ENCODE measurements around the gene ARID1A.

ARID1A gene

DNA sequence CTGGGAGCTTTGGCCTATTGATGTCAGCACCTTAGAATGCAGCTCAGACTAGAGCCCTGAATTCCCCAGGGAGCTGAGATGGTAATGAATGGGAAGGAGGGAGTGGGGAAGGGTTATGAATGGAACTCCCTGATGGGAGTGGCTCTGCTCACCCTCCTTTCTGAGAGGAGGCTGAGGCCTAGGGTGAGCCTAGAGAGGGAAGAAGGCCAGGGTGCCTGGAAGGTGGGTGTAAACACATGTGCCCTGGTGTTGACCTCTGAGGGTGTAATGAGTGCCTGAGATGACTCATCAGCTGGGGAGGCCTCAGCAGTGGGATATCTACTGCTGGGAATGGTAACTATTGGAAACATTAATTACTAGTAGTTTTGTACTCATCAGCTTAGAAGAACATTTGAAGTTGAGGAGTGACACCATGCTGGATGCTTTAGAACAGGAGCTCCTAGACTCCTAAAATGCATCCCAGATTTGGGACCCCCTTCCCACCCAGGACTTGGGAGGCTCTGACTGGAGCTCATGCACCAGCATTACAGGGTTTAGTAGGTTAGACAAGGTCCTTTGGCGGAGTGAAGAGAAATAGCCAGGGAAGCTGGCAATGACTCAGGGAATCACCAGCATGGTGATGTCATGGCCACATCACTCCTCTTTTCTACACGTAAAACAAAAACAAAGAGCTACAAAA lies 76.0 kb downstream of the ARID1A start:
- Histone ChIP-seq H3K4me3 (no peak overlapping the region), H3K36me3 (replicated peaks) (peaks cover 97% of the 10 kb centered on the region)
- DNase-seq (ENCODE audit: low spot score in 2 of 2) = peak; percentile 26 to 63

GRCh38 chr1:26772687-26773086 lies 76.9 kb downstream of the ARID1A start:
- Histone ChIP-seq H3K36me3 (replicated peaks) (peaks cover 97% of the 10 kb centered on the region), H3K4me1 (no peaks in the 10 kb centered on the region; the same call in 1 of the 2 replicates), H3K27me3 (ENCODE audit: low read depth) (no peaks in the 10 kb centered on the region), H3K4me3 (no peak overlapping the region), H3K9me3 (no peaks in the 10 kb centered on the region)
- DNase-seq (ENCODE audit: low spot score in 2 of 2) = no peak
- in situ Hi-C loops (cut with MboI; ENCODE audit: low sequenced_read_pairs) = no loop called here

More for the DNA sequence above, 76.0 kb downstream of the ARID1A start:
- Histone ChIP-seq H3K27me3 (ENCODE audit: low read depth) (no peaks in the 10 kb centered on the region), H3K9me3 (no peaks in the 10 kb centered on the region), H3K4me1 (no peaks in the 10 kb centered on the region; the same call in 1 of the 2 replicates)
- in situ Hi-C loops (cut with MboI; ENCODE audit: low sequenced_read_pairs) = no loop called here

GRCh38 chr1:26774462-26774861 lies 78.6 kb downstream of the ARID1A start:
- H3K27me3 ChIP-seq (ENCODE audit: low read depth) = no peaks in the 10 kb centered on the region
- no peak overlapping the region for H3K4me3 ChIP-seq
- in situ Hi-C loops (cut with MboI; ENCODE audit: low sequenced_read_pairs) = no loop called here
- no peak for DNase-seq (ENCODE audit: low spot score in 2 of 2)
- no peaks in the 10 kb centered on the region for H3K4me1 ChIP-seq
- peaks cover 95% of the 10 kb centered on the region for H3K36me3 ChIP-seq (replicated peaks)
- no peaks in the 10 kb centered on the region for H3K9me3 ChIP-seq

- H3K36me3 ChIP-seq (replicated peaks) = peaks cover 95% of the 10 kb centered on the region
- in situ Hi-C loops (cut with MboI; ENCODE audit: low sequenced_read_pairs) = no loop called here
- no peaks in the 10 kb centered on the region for H3K27me3 ChIP-seq (ENCODE audit: low read depth)
- no peak for DNase-seq (ENCODE audit: low spot score in 2 of 2)
- no peak overlapping the region for H3K4me3 ChIP-seq
- no peaks in the 10 kb centered on the region for H3K9me3 ChIP-seq
- no peaks in the 10 kb centered on the region for H3K4me1 ChIP-seq
These were observed 79.9 kb downstream of the ARID1A start for GRCh38 chr1:26775666-26776065.

GRCh38 chr1:26779098-26779668 lies 83.4 kb downstream of the ARID1A start:
- peaks cover 85% of the 10 kb centered on the region for H3K36me3 ChIP-seq (replicated peaks)
- no peak overlapping the region for H3K4me3 ChIP-seq
- H3K9me3 ChIP-seq = no peaks in the 10 kb centered on the region
- peaks cover 8% of the 10 kb centered on the region for H3K4me1 ChIP-seq
- H3K27me3 ChIP-seq (ENCODE audit: low read depth) = no peaks in the 10 kb centered on the region
- DNase-seq (ENCODE audit: low spot score in 2 of 2) = no peak
- in situ Hi-C loops (cut with MboI; ENCODE audit: low sequenced_read_pairs) = no loop called here

GRCh38 chr1:26780344-26780957 lies 84.6 kb downstream of the ARID1A start:
- Histone ChIP-seq H3K4me1 (peaks cover 11% of the 10 kb centered on the region), H3K36me3 (replicated peaks) (peaks cover 73% of the 10 kb centered on the region), H3K9me3 (no peaks in the 10 kb centered on the region), H3K4me3 (no peak overlapping the region), H3K27me3 (ENCODE audit: low read depth) (no peaks in the 10 kb centered on the region)
- in situ Hi-C loops (cut with MboI; ENCODE audit: low sequenced_read_pairs) = no loop called here
- no peak for DNase-seq (ENCODE audit: low spot score in 2 of 2)

DNA sequence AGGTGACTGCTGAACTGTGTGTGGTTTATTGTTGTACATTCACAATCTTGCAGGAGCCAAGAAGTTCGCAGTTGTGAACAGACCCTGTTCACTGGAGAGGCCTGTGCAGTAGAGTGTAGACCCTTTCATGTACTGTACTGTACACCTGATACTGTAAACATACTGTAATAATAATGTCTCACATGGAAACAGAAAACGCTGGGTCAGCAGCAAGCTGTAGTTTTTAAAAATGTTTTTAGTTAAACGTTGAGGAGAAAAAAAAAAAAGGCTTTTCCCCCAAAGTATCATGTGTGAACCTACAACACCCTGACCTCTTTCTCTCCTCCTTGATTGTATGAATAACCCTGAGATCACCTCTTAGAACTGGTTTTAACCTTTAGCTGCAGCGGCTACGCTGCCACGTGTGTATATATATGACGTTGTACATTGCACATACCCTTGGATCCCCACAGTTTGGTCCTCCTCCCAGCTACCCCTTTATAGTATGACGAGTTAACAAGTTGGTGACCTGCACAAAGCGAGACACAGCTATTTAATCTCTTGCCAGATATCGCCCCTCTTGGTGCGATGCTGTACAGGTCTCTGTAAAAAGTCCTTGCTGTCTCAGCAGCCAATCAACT lies 85.5 kb downstream of the ARID1A start:
- peaks cover 18% of the 10 kb centered on the region for H3K4me1 ChIP-seq
- H3K36me3 ChIP-seq (replicated peaks) = peaks cover 67% of the 10 kb centered on the region

DNA sequence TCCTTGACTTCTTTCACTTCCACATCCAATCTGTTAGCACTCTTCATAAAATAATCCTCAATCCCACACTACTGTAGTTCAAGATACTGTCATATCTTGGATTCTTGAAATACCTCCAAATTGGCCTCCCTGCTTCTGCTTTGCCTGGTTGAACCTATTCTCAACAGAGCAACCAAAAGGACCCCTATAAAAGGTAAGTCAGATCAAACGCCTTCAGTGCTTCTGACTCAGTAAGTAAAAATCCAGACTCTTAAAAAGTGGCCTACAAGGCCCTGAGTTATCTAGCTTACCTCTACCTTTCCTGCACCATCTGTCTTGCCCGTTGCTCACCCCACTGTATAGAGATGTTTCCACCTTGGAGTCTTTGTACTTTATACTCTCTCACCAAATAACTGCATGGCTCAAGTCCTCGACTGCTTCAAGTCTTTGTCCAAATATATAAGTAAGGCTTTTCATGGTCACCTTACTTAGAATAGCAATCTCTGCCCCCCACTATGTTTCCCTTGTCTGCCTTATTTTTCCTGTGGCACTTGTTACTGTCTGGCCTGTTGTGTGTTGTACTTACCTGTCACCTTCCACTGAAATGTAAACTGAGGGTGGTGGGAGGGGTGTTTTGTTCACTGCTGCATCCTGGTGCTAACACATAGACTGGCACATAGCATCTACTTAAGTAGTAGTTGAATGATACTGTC lies 86.9 kb downstream of the ARID1A start:
- in situ Hi-C loops (cut with MboI; ENCODE audit: low sequenced_read_pairs) = no loop called here

More for the DNA sequence above, 85.5 kb downstream of the ARID1A start:
- H3K4me3 ChIP-seq = no peak overlapping the region
- no peaks in the 10 kb centered on the region for H3K27me3 ChIP-seq (ENCODE audit: low read depth)
- in situ Hi-C loops (cut with MboI; ENCODE audit: low sequenced_read_pairs) = no loop called here
- H3K9me3 ChIP-seq = no peaks in the 10 kb centered on the region
- DNase-seq (ENCODE audit: low spot score in 2 of 2) = no peak

DNA sequence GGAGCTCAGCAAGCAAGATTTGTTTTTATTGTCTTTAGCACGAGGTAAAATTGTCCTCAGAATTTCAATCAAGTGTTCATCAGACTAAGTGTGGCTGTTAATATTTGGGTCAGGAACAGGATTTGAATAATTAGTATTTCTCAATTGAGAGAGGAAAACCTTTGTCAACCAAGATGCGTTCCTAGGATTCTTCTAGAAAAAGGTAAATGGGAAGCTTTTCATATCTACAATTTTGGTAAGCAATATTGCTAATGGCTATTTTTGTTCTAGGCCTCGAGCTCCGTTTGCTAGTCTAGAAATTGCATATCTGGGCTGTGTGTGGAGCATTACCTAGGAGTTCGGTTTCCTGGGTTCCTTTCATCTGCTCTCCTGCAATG lies 87.8 kb downstream of the ARID1A start:
- no peak for DNase-seq (ENCODE audit: low spot score in 2 of 2)
- Histone ChIP-seq H3K9me3 (no peaks in the 10 kb centered on the region), H3K27me3 (ENCODE audit: low read depth) (no peaks in the 10 kb centered on the region), H3K36me3 (replicated peaks) (peaks cover 45% of the 10 kb centered on the region), H3K4me3 (no peak overlapping the region), H3K4me1 (peaks cover 34% of the 10 kb centered on the region)
- in situ Hi-C loops (cut with MboI; ENCODE audit: low sequenced_read_pairs) = no loop called here

More for the DNA sequence above, 86.9 kb downstream of the ARID1A start:
- Histone ChIP-seq H3K4me3 (no peak overlapping the region), H3K36me3 (replicated peaks) (peaks cover 53% of the 10 kb centered on the region), H3K9me3 (no peaks in the 10 kb centered on the region), H3K4me1 (peaks cover 29% of the 10 kb centered on the region), H3K27me3 (ENCODE audit: low read depth) (no peaks in the 10 kb centered on the region)
- DNase-seq (ENCODE audit: low spot score in 2 of 2) = no peak

DNA sequence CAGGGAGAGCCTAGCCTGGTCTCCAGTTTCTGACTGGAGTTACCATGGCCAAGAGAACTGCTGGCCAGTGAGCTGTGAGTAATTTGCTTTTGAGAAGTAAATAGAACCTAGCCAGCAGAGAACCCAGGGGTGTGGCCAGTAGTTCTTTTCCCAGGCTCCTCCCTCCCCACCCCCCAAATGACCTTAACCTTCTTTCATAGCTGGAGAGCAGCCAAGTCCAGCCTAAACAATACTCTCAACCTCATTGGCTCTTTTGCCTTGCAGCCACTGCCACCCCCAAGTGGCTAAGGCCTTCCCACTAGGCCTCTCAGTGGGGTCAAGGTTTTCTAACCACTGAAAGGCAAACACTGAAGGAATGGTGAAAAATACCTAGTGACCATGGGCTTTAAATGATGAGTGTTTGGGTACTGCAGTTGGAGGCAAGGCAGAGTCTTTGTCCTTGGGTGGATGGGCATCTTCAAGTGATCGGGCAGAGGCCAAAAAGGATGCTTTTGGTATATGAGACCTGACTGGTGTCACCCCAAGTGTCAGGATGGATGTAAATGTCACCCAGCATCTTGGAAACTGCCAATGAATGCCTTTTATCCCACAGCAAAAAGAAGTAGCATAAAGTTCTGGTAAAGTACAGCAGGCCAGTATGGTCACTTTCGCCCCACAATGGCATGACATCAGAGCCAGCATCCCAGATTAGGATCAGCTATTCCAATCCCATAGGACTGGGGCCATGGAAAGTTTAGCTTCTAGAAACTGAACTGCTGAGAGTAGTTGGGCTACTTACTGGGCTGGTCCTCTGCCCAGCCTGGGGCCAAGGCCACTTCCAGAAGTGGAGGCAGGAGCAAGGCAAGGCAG lies 88.4 kb downstream of the ARID1A start:
- H3K9me3 ChIP-seq = no peaks in the 10 kb centered on the region
- H3K36me3 ChIP-seq (replicated peaks) = peaks cover 39% of the 10 kb centered on the region
- no peak overlapping the region for H3K4me3 ChIP-seq
- in situ Hi-C loops (cut with MboI; ENCODE audit: low sequenced_read_pairs) = no loop called here
- peaks cover 38% of the 10 kb centered on the region for H3K4me1 ChIP-seq
- DNase-seq (ENCODE audit: low spot score in 2 of 2) = peak; percentile 78 to 88
- no peaks in the 10 kb centered on the region for H3K27me3 ChIP-seq (ENCODE audit: low read depth)

GRCh38 chr1:26784886-26785285 lies 89.1 kb downstream of the ARID1A start:
- no peak for DNase-seq (ENCODE audit: low spot score in 2 of 2)
- in situ Hi-C loops (cut with MboI; ENCODE audit: low sequenced_read_pairs) = loop anchor here (5.0 kb wide), 1 partner anchor 183 kb away; no protein-coding TSS in a partner anchor
- H3K4me1 ChIP-seq = peaks cover 40% of the 10 kb centered on the region
- no peaks in the 10 kb centered on the region for H3K27me3 ChIP-seq (ENCODE audit: low read depth)
- no peaks in the 10 kb centered on the region for H3K9me3 ChIP-seq
- no peak overlapping the region for H3K4me3 ChIP-seq
- peaks cover 33% of the 10 kb centered on the region for H3K36me3 ChIP-seq (replicated peaks)

- peaks cover 40% of the 10 kb centered on the region for H3K4me1 ChIP-seq
- H3K9me3 ChIP-seq = no peaks in the 10 kb centered on the region
- in situ Hi-C loops (cut with MboI; ENCODE audit: low sequenced_read_pairs) = loop anchor here (5.0 kb wide), 1 partner anchor 184 kb away; no protein-coding TSS in a partner anchor
- peaks cover 24% of the 10 kb centered on the region for H3K36me3 ChIP-seq (replicated peaks)
- no peaks in the 10 kb centered on the region for H3K27me3 ChIP-seq (ENCODE audit: low read depth)
- H3K4me3 ChIP-seq = no peak overlapping the region
- DNase-seq (ENCODE audit: low spot score in 2 of 2) = peak in 1 of 2 experiments; percentile 31
These were observed 90.0 kb downstream of the ARID1A start for GRCh38 chr1:26785611-26786436.

Measured in HAP-1 (cell line).